ENCODE results near the gene PCDHA11.
"Not testable (repeated sequence)": the region's sequence is repeated elsewhere in the genome, so short reads cannot be mapped to it uniquely, and the experiment has no call there.

DNA sequence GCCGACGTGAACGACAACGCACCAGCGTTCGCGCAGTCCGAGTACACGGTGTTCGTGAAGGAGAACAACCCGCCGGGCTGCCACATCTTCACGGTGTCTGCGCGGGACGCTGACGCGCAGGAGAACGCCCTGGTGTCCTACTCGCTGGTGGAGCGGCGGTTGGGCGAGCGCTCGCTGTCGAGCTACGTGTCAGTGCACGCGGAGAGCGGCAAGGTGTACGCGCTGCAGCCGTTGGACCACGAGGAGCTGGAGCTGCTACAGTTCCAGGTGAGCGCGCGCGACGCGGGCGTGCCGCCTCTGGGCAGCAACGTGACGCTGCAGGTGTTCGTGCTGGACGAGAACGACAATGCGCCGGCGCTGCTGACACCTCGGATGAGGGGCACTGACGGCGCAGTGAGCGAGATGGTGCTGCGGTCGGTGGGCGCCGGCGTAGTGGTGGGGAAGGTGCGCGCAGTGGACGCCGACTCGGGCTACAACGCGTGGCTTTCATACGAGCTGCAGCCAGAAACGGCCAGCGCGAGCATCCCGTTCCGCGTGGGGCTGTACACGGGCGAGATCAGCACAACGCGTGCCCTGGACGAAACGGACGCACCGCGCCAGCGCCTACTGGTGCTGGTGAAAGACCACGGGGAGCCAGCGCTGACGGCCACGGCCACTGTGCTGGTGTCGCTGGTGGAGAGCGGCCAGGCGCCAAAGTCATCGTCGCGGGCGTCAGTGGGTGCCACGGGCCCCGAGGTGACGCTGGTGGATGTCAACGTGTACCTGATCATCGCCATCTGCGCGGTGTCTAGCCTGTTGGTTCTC is 18.7 kb upstream of the PCDHA11 start:
- TF ChIP-seq, protein P1, sequence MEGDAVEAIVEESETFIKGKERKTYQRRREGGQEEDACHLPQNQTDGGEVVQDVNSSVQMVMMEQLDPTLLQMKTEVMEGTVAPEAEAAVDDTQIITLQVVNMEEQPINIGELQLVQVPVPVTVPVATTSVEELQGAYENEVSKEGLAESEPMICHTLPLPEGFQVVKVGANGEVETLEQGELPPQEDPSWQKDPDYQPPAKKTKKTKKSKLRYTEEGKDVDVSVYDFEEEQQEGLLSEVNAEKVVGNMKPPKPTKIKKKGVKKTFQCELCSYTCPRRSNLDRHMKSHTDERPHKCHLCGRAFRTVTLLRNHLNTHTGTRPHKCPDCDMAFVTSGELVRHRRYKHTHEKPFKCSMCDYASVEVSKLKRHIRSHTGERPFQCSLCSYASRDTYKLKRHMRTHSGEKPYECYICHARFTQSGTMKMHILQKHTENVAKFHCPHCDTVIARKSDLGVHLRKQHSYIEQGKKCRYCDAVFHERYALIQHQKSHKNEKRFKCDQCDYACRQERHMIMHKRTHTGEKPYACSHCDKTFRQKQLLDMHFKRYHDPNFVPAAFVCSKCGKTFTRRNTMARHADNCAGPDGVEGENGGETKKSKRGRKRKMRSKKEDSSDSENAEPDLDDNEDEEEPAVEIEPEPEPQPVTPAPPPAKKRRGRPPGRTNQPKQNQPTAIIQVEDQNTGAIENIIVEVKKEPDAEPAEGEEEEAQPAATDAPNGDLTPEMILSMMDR (IDR thresholded peaks at IDR 0.05): not testable (repeated sequence)
- TF ChIP-seq POLR2A (IDR thresholded peaks at IDR 0.05): not testable (repeated sequence)
